Astrocyte (in vitro differentiated cells and primary cell): ENCODE results near the gene POLD2.

Experiments used
- CTCF ChIP-seq: IDR thresholded peaks from 2 replicates; pipeline ENCODE4 v1.5.1; 2011; ENCODE audit warnings: low read depth, mild to moderate bottlenecking, inconsistent platforms, low read length, moderate library complexity; ENCODE audit not compliant: insufficient read depth
- EZH2 ChIP-seq: IDR thresholded peaks from 2 replicates; pipeline ENCODE4 v1.6.1; 2012; ENCODE audit warnings: mild to moderate bottlenecking, low read length, inconsistent platforms; ENCODE audit not compliant: insufficient read depth

GRCh38 chr7:44112231-44112996 is 10.9 kb downstream of the POLD2 start:
- TF ChIP-seq CTCF (no peak), EZH2 (no peak)
